ENCODE measurements around the gene RAB40AL. TPM values are rescaled to one million over a fixed set of nuclear protein-coding genes. Genes with fewer than 3 reads are reported as not detected.
"Not testable (repeated sequence)": the region's sequence is repeated elsewhere in the genome, so short reads cannot be mapped to it uniquely, and the experiment has no call there.

RAB40AL gene
- total and polyA plus RNA-seq, 12 donors, result 0.07 to 0.37 (median 0.26) TPM; not detected in 6

GRCh38 chrX:102963955-102964354 is 26.9 kb downstream of the RAB40AL start:
- Histone ChIP-seq H3K4me3 (no peak overlapping the region), H3K27me3 (peaks cover 0 to 46% (median 0%) of the 10 kb centered on the region in 7 donors), H3K9me3 (peaks cover 0 to 10% (median 0%) of the 10 kb centered on the region in 11 donors), H3K27ac (no peak overlapping the region), H3K4me1 (no peaks in the 10 kb centered on the region), H3K36me3 (no peaks in the 10 kb centered on the region)
- WGBS, 2 donors, result 75 to 100% methylated on average over 1 of the region's 1 CpG
- no peak for TF ChIP-seq CTCF (IDR thresholded peaks at IDR 0.05)
- intact Hi-C loops (cut with DNase I), result no loop called here
- DNase-seq (no peak), ATAC-seq (no peak)

GRCh38 chrX:102964940-102965339 is 27.9 kb downstream of the RAB40AL start:
- no peak for DNase-seq
- no peak overlapping the region for H3K27ac ChIP-seq
- no peak for ATAC-seq
- TF ChIP-seq CTCF (IDR thresholded peaks at IDR 0.05), result no peak
- no peaks in the 10 kb centered on the region for H3K4me1 ChIP-seq
- peaks cover 0 to 40% (median 0%) of the 10 kb centered on the region in 7 donors for H3K27me3 ChIP-seq
- no peak overlapping the region for H3K4me3 ChIP-seq
- H3K36me3 ChIP-seq, result no peaks in the 10 kb centered on the region
- intact Hi-C loops (cut with DNase I), result no loop called here
- peaks cover 0 to 20% (median 8%) of the 10 kb centered on the region in 11 donors for H3K9me3 ChIP-seq
- 9 to 17% methylated on average over 1 of the region's 1 CpG for WGBS, 2 donors

- Histone ChIP-seq H3K27ac (no peak overlapping the region), H3K4me3 (no peak overlapping the region), H3K4me1 (no peaks in the 10 kb centered on the region), H3K9me3 (peaks cover 0 to 37% (median 14%) of the 10 kb centered on the region in 11 donors), H3K27me3 (peaks cover 0 to 28% (median 0%) of the 10 kb centered on the region in 7 donors), H3K36me3 (no peaks in the 10 kb centered on the region)
- intact Hi-C loops (cut with DNase I), result no loop called here
- no peak for DNase-seq
- no peak for TF ChIP-seq CTCF (IDR thresholded peaks at IDR 0.05)
- WGBS, 2 donors, result 91 to 95% methylated on average over 3 of the region's 3 CpGs
- no peak for ATAC-seq
These were observed 29.6 kb downstream of the RAB40AL start for GRCh38 chrX:102966701-102967100.

GRCh38 chrX:102968216-102968615 is 31.1 kb downstream of the RAB40AL start:
- H3K9me3 ChIP-seq, result peaks cover 0 to 50% (median 15%) of the 10 kb centered on the region in 11 donors
- H3K27ac ChIP-seq, result no peak overlapping the region
- H3K36me3 ChIP-seq, result no peaks in the 10 kb centered on the region
- intact Hi-C loops (cut with DNase I), result no loop called here
- 97 to 98% methylated on average over 2 of the region's 2 CpGs for WGBS, 2 donors
- no peak for DNase-seq
- H3K4me1 ChIP-seq, result no peaks in the 10 kb centered on the region
- peaks cover 0 to 23% (median 0%) of the 10 kb centered on the region in 7 donors for H3K27me3 ChIP-seq
- TF ChIP-seq CTCF (IDR thresholded peaks at IDR 0.05), result no peak
- no peak for ATAC-seq
- no peak overlapping the region for H3K4me3 ChIP-seq

GRCh38 chrX:102971536-102971935 is 34.5 kb downstream of the RAB40AL start:
- Histone ChIP-seq H3K9me3 (peaks cover 0 to 57% (median 15%) of the 10 kb centered on the region in 11 donors), H3K27me3 (peaks cover 0 to 11% (median 0%) of the 10 kb centered on the region in 7 donors)
- H3K4me1 ChIP-seq; ATAC-seq; H3K4me3 ChIP-seq; DNase-seq; H3K27ac ChIP-seq; H3K36me3 ChIP-seq; intact Hi-C loops (cut with DNase I): not testable (repeated sequence)

All from heart right ventricle (tissue), 16 donors.